Esophagus squamous epithelium (tissue), 5 donors: Measurements from ENCODE around the gene CLIC4. TPM values are rescaled to one million over a fixed set of nuclear protein-coding genes. Genes with fewer than 3 reads are reported as not detected.

ENCODE experiments used
- DNase-seq: peaks from one replicate; lab custom pipeline; 2025; lab: John Stamatoyannopoulos, UW
- H3K27ac ChIP-seq, 4 donors: fragments of 200-600 bp; sonication (generic); one replicate each; pipeline ENCODE4 v1.5.1; 2016 to 2019; ENCODE audit warnings: mild to moderate bottlenecking in 1 of 4
- H3K27me3 ChIP-seq, 4 donors: fragments of 200-600 bp; sonication (generic); 1 replicate in 3 of 4; 2 replicates in 1 of 4; pipeline versions ENCODE4 v1.5.1 to v1.6.0; 2017 to 2021; ENCODE audit warnings: antibody characterized with exemption in 1 of 4
- H3K36me3 ChIP-seq, 3 donors: fragments of 200-600 bp; sonication (generic); one replicate each; pipeline ENCODE4 v1.5.1; 2016 to 2019
- H3K4me1 ChIP-seq, 3 donors: fragments of 200-600 bp; sonication (generic); one replicate each; pipeline ENCODE4 v1.5.1; 2017 to 2019
- H3K4me3 ChIP-seq, 4 donors: fragments of 200-600 bp; sonication (generic); 1 replicate in 3 of 4; 2 replicates in 1 of 4; pipeline ENCODE4 v1.5.1; 2016 to 2019; ENCODE audit warnings: mild to moderate bottlenecking in 2 of 4, moderate library complexity in 1 of 4
- H3K9me3 ChIP-seq, 3 donors: fragments of 200-600 bp; sonication (generic); one replicate each; pipeline ENCODE4 v1.5.1; 2016 to 2019
- POLR2A ChIP-seq, 4 donors: fragments of 450-650 bp; IDR thresholded peaks; one replicate each; pipeline ENCODE4 v1.6.1; 2017; ENCODE audit warnings: antibody characterized with exemption in 4 of 4, mild to moderate bottlenecking in 4 of 4, moderate library complexity in 3 of 4
- WGBS, 2 donors: methylation state at CpG; one replicate each; pipeline ENCODE4 v1.1.5; 2018; 5-methylcytosine and 5-hydroxymethylcytosine counted together
- intact Hi-C: fragments of 100-400 bp; cut with DNase I; formaldehyde crosslinking; loops from one replicate; pipeline ENCODE4 v1.15.0; 2022
- total RNA-seq, 4 donors: library from RNA; depleted of rRNA; stranded (reverse); fragments of >200 nt; gene quantifications; one replicate each; pipeline ENCODE4 v1.1.0, GENCODE V29; 2016
- TF ChIP-seq, protein P1 (sequence below), 6 experiments: fragments of 450-650 bp in 4 of 6; fragments of 200-600 bp in 2 of 6; sonication (generic) in 2 of 6; IDR thresholded peaks; one replicate each; pipeline ENCODE4 v1.5.1; 2016 to 2019; ENCODE audit warnings: antibody characterized with exemption in 6 of 6, mild to moderate bottlenecking in 4 of 6, moderate library complexity in 4 of 6
- donor health status: DM: yes; HTN: yes; CAD: no.

Gene CLIC4
- total RNA-seq, 4 donors from 2014 or later: 22.3 to 204 (median 69.0) TPM

DNA sequence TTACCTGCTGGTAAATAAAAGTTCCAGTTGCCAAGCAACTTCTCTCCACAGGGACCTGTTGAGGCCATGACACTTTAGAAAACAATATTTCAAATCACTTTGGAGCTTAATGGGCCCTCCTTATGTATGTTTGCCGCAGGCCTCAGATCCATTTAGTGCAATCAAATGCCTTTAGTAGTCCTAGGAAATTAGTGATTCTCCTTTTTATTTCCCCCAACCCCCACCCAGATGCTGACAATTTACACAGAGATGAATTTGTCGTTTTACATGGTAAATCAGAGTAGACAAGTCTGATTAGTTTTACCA is 83.6 kb downstream of the CLIC4 start:
- no peak for TF ChIP-seq POLR2A (IDR thresholded peaks at IDR 0.05)
- no peak for DNase-seq
- Histone ChIP-seq H3K4me1 (peaks cover 0 to 60% (median 19%) of the 10 kb centered on the region in 3 donors), H3K27me3 (no peaks in the 10 kb centered on the region), H3K36me3 (no peaks in the 10 kb centered on the region), H3K27ac (peak overlapping the region in 2 of 4 donors; percentile 17 to 26), H3K9me3 (no peaks in the 10 kb centered on the region), H3K4me3 (no peak overlapping the region)
- intact Hi-C loops: loop anchor here (5.0 kb wide), 1 partner anchor 137 kb away; no protein-coding TSS in a partner anchor
- WGBS, 2 donors: 72% methylated on average over 2 of the region's 2 CpGs

DNA sequence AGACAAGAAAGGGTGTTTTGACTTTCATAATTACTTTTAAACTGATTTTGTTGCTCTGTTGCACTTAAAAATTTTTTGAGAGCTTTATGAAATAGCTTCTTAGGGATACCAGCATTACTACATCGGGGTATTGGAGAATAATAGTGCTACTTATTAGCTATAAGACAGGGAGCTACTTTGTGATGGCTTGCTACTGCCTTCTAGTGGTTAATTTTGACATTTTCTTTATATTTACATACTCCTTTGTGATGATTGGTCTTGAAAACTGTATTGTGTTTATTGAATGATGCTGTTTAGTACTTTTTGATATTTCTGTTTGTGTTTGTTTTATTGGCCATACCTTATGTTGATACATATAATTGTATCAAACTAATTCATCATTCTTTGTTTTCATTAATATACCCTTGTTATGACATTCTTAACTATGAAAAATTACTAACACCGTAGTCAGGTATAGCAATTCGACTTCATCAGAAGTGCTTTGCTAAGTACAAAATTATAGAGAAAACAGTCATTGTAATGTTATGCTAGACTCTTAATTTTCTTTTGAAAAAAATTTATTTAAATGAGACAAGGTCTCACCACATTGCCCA is 85.5 kb downstream of the CLIC4 start:
- peaks cover 0 to 60% (median 19%) of the 10 kb centered on the region in 3 donors for H3K4me1 ChIP-seq
- H3K9me3 ChIP-seq: no peaks in the 10 kb centered on the region
- no peak overlapping the region for H3K4me3 ChIP-seq
- no peaks in the 10 kb centered on the region for H3K36me3 ChIP-seq
- DNase-seq: no peak
- no peaks in the 10 kb centered on the region for H3K27me3 ChIP-seq
- WGBS, 2 donors: 52 to 59% methylated on average over 3 of the region's 3 CpGs
- H3K27ac ChIP-seq: no peak overlapping the region
- intact Hi-C loops: no loop called here
- TF ChIP-seq POLR2A (IDR thresholded peaks at IDR 0.05): no peak
- TF ChIP-seq, protein P1, sequence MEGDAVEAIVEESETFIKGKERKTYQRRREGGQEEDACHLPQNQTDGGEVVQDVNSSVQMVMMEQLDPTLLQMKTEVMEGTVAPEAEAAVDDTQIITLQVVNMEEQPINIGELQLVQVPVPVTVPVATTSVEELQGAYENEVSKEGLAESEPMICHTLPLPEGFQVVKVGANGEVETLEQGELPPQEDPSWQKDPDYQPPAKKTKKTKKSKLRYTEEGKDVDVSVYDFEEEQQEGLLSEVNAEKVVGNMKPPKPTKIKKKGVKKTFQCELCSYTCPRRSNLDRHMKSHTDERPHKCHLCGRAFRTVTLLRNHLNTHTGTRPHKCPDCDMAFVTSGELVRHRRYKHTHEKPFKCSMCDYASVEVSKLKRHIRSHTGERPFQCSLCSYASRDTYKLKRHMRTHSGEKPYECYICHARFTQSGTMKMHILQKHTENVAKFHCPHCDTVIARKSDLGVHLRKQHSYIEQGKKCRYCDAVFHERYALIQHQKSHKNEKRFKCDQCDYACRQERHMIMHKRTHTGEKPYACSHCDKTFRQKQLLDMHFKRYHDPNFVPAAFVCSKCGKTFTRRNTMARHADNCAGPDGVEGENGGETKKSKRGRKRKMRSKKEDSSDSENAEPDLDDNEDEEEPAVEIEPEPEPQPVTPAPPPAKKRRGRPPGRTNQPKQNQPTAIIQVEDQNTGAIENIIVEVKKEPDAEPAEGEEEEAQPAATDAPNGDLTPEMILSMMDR (IDR thresholded peaks at IDR 0.05): peak; percentile 54 to 84 (median 76)

DNA sequence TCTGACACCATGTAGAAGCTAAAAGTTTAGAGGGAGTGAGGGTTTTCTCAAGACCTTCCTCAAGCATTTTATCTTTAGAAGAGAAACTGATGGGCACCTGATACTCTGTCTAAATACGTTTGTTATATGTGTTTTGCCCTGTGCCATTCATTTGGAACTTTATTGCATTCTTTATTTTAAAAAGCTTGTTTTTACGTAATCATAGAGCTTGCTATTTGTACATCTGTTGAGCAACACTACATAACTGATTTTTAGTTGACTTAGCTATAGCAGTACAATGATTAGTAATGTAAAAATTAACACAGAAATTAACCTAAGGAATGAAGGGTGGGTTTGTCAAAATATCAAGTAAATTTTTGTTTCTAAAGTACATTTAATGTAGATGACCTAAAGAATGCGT is 96.3 kb downstream of the CLIC4 start:
- H3K27me3 ChIP-seq: no peaks in the 10 kb centered on the region
- no peak overlapping the region for H3K4me3 ChIP-seq
- H3K9me3 ChIP-seq: no peaks in the 10 kb centered on the region
- WGBS, 2 donors: 84% methylated on average over 3 of the region's 3 CpGs
- H3K27ac ChIP-seq: no peak overlapping the region
- DNase-seq: no peak
- no peaks in the 10 kb centered on the region for H3K4me1 ChIP-seq
- TF ChIP-seq POLR2A (IDR thresholded peaks at IDR 0.05): no peak
- TF ChIP-seq, protein P1 (IDR thresholded peaks at IDR 0.05): no peak
- H3K36me3 ChIP-seq: peaks cover 0 to 18% (median 0%) of the 10 kb centered on the region in 3 donors
- intact Hi-C loops: no loop called here

DNA sequence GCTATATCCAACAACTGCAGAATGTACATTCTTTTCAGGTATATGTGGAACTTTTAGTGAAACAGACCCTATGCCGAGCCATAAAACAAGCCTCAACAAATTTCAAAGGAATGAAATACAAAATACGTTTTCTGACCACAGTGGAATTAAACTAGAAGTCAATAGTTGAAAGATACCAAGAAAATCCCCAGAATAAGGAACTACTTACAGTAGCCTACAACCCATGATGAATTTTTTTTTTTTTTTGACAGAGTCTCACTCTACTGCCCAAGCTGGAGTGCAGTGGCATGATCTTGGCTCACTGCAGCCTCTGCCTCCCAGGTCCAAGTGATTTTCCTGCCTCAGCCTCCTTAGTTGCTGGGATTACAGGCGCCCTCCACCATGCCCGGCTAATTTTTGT is 101.4 kb downstream of the CLIC4 start:
- WGBS, 2 donors: 83 to 84% methylated on average over 4 of the region's 4 CpGs
- Histone ChIP-seq H3K27me3 (peaks cover 0 to 18% (median 0%) of the 10 kb centered on the region in 4 donors), H3K9me3 (no peaks in the 10 kb centered on the region), H3K4me3 (no peak overlapping the region), H3K4me1 (peaks cover 6 to 23% (median 9%) of the 10 kb centered on the region in 3 donors), H3K36me3 (peaks cover 0 to 6% (median 0%) of the 10 kb centered on the region in 3 donors), H3K27ac (no peak overlapping the region)
- no peak for DNase-seq
- TF ChIP-seq, protein P1 (IDR thresholded peaks at IDR 0.05): no peak
- TF ChIP-seq POLR2A (IDR thresholded peaks at IDR 0.05): no peak
- intact Hi-C loops: loop anchor here (5.0 kb wide), 2 partner anchors 256 to 356 kb away; no protein-coding TSS in a partner anchor

DNA sequence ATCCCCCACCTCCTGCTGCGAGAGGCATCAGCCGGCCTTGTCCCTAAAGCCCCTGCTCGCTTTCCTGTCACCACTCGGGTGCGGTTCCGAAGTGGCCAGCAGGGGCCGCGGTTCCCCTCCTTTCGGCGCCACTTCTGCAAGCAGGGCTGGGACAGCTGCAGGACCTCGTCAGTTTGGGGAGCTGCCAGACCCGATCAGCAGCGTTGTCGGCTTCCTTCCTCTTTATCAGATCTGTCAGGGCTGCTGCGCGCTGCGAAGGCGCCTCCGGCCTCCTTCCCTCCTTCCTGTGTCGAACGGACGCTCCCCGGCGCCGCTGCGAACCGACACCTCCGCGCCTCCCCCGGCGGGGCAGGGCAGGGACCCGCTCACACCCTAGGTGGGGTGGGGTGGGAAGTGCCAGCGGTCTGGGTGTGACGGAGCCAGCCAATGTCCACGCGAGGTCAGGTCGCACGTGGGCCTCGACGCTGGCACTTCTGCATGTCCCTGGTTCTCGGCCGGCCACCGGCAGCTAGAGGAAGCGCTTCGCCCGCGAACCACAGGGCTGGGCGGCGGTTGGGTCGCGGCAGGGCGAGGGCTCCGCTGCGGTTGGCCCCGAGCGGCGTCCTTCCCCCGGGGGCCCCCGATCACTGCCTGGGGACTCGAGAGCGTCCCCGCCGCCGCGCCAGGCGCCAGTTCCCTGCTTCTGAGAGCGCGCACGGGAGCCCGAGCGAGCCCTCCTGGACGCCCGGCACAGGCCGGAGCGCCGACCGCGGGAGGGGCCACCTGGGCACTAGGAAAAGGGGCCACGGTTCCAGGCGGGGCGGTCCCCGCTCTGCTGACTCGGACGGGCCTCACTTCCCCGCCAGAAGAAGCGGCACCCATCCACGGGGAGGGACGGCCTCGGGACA is 103.0 kb downstream of the CLIC4 start:
- Histone ChIP-seq H3K4me3 (peak overlapping the region; percentile 30 to 71 (median 52)), H3K36me3 (no peaks in the 10 kb centered on the region), H3K9me3 (no peaks in the 10 kb centered on the region), H3K27me3 (peaks cover 0 to 18% (median 0%) of the 10 kb centered on the region in 4 donors), H3K27ac (peak overlapping the region; percentile 55 to 87 (median 72)), H3K4me1 (peaks cover 6 to 23% (median 9%) of the 10 kb centered on the region in 3 donors)
- intact Hi-C loops: loop anchor here (5.0 kb wide), 2 partner anchors 254 to 354 kb away; no protein-coding TSS in a partner anchor
- peak; percentile 83 for DNase-seq
- TF ChIP-seq, protein P1 (IDR thresholded peaks at IDR 0.05): peak; percentile 90 to 96 (median 93)
- TF ChIP-seq POLR2A (IDR thresholded peaks at IDR 0.05): peak in 1 of 4 donors; percentile 37
- WGBS, 2 donors: 2 to 6% methylated on average over 5 to 15 of the region's 89 CpGs
